K562 (cell line): ENCODE measurements around the gene PPT1. TPM values are rescaled to one million over a fixed set of nuclear protein-coding genes. Genes with fewer than 3 reads are reported as not detected.

Experiments
- ATF1 ChIP-seq, 2 experiments: fragments of 450-650 bp in 1 of 2; IDR thresholded peaks; 2 replicates each; pipeline ENCODE4 v1.6.1; 2016; ENCODE audit warnings: missing compliant biosample characterization in 1 of 2, missing genetic modification characterization in 1 of 2
- BRD9 ChIP-seq: fragments of 450-650 bp; IDR thresholded peaks from 2 replicates; pipeline ENCODE4 v1.6.1; 2018; ENCODE audit warnings: low read depth; ENCODE audit not compliant: partially characterized antibody
- CSDE1 ChIP-seq, 2 experiments: fragments of 450-650 bp; IDR thresholded peaks; 2 replicates each; pipeline ENCODE4 v1.6.1; 2016; ENCODE audit warnings: mild to moderate bottlenecking in 1 of 2
- ELF2 ChIP-seq: fragments of 250-450 bp; sonication (Bioruptor Pico); IDR thresholded peaks from 2 replicates; pipeline ENCODE4 v1.5.0; 2021; ENCODE audit warnings: mild to moderate bottlenecking
- ESRRA ChIP-seq: fragments of 450-650 bp; IDR thresholded peaks from 2 replicates; pipeline ENCODE4 v1.6.1; 2014; ENCODE audit warnings: low read depth, mild to moderate bottlenecking, moderate library complexity, borderline replicate concordance
- FOXK1 ChIP-seq: sonication (generic); formaldehyde crosslinking; IDR thresholded peaks from 2 replicates; pipeline ENCODE4 v1.8.0; 2022; ENCODE audit warnings: missing genetic modification reagents, mild to moderate bottlenecking, borderline replicate concordance
- HDGF ChIP-seq: fragments of 450-650 bp; IDR thresholded peaks from 2 replicates; pipeline ENCODE4 v1.6.1; 2016
- MAFG ChIP-seq: fragments of 450-650 bp; conservative IDR thresholded peaks from 2 replicates; pipeline ENCODE4 v1.6.1; 2016; ENCODE audit warnings: missing genetic modification characterization, missing compliant biosample characterization
- MEIS2 ChIP-seq: fragments of 450-650 bp; IDR thresholded peaks from 2 replicates; pipeline ENCODE4 v1.6.1; 2014; ENCODE audit warnings: mild to moderate bottlenecking; ENCODE audit not compliant: partially characterized antibody
- NBN ChIP-seq: fragments of 450-650 bp; IDR thresholded peaks from 2 replicates; pipeline ENCODE4 v1.6.1; 2016; ENCODE audit warnings: low read depth, mild to moderate bottlenecking
- PKNOX1 ChIP-seq: fragments of 450-650 bp; IDR thresholded peaks from 2 replicates; pipeline ENCODE4 v1.6.1; 2016
- POLR2H ChIP-seq: IDR thresholded peaks from 2 replicates; pipeline ENCODE4 v1.6.1; 2016; ENCODE audit warnings: missing genetic modification characterization, low read depth, mild to moderate bottlenecking, control low read depth, missing compliant biosample characterization, moderate library complexity
- PYGO2 ChIP-seq: fragments of 450-650 bp; IDR thresholded peaks from 2 replicates; pipeline ENCODE4 v1.6.1; 2016; ENCODE audit warnings: mild to moderate bottlenecking, missing genetic modification characterization, moderate library complexity, missing compliant biosample characterization
- RBBP5 ChIP-seq: fragments of 200-600 bp; sonication (generic); IDR thresholded peaks from 2 replicates; pipeline ENCODE4 v1.6.1; 2012; ENCODE audit warnings: borderline replicate concordance, mild to moderate bottlenecking, low read length, control low read depth, inconsistent platforms; ENCODE audit not compliant: insufficient read depth, poor library complexity, severe bottlenecking
- RHOXF2B ChIP-seq: fragments of 250-450 bp; sonication (Bioruptor Pico); conservative IDR thresholded peaks from 2 replicates; pipeline ENCODE4 v1.5.1; 2021
- RNF2 ChIP-seq: sonication (generic); IDR thresholded peaks from 2 replicates; pipeline ENCODE4 v1.6.1; 2016
- SIN3B ChIP-seq: fragments of 450-650 bp; IDR thresholded peaks from 2 replicates; pipeline ENCODE4 v1.6.1; 2017; ENCODE audit warnings: low read depth, mild to moderate bottlenecking, moderate library complexity
- TAF15 ChIP-seq: fragments of 200-400 bp; formaldehyde crosslinking; IDR thresholded peaks from 2 replicates; pipeline ENCODE4 v1.6.1; 2017; ENCODE audit warnings: mild to moderate bottlenecking, low read depth, low read length, moderate library complexity
- THRAP3 ChIP-seq: fragments of 450-650 bp; IDR thresholded peaks from 2 replicates; pipeline ENCODE4 v1.6.1; 2016; ENCODE audit warnings: mild to moderate bottlenecking, inconsistent platforms, borderline replicate concordance
- TRIM24 ChIP-seq, 2 experiments: fragments of 450-650 bp; IDR thresholded peaks; 2 replicates each; pipeline ENCODE4 v1.6.1; 2016
- ZBTB1 ChIP-seq: sonication (generic); formaldehyde crosslinking; IDR thresholded peaks from 2 replicates; pipeline ENCODE4 v1.8.1; 2023; ENCODE audit warnings: missing genetic modification reagents, low read depth, mild to moderate bottlenecking, borderline replicate concordance
- ZNF184 ChIP-seq: sonication (generic); formaldehyde crosslinking; IDR thresholded peaks from 2 replicates; pipeline ENCODE4 v1.5.0; 2020; ENCODE audit warnings: missing genetic modification reagents
- ZNF311 ChIP-seq: fragments of 250-450 bp; sonication (Bioruptor Pico); IDR thresholded peaks from 2 replicates; pipeline ENCODE4 v1.4.0; 2020; ENCODE audit warnings: mild to moderate bottlenecking, moderate library complexity
- ZNF778 ChIP-seq: fragments of 450-650 bp; formaldehyde crosslinking; IDR thresholded peaks from 2 replicates; pipeline ENCODE4 v1.4.0; 2020; ENCODE audit warnings: mild to moderate bottlenecking, moderate library complexity
- polyA plus RNA-seq, 8 experiments: library from polyadenylated mRNA; depleted of rRNA in 4 of 8; stranded (reverse) in 5 of 8; unstranded in 3 of 8; fragments of >200 nt; fragmentation: Nextera tagmentation in 2 of 8; fragmentation: Illumina TruSeq in 1 of 8; extraction: Ambion mirVana in 2 of 8; extraction: Trizol in 1 of 8; gene quantifications; 2 replicates each; pipeline versions ENCODE4 v1.2.1 to v1.2.3, GENCODE V29; 2011 to 2014; ENCODE audit warnings: inconsistent platforms in 1 of 8, missing spikeins in 1 of 8
- total RNA-seq, 7 experiments: library from RNA; depleted of rRNA in 6 of 7; stranded (reverse); fragments of >200 nt in 6 of 7; fragmentation: Illumina TruSeq in 2 of 7; extraction: Trizol in 2 of 7; gene quantifications; 2 replicates each; pipeline versions ENCODE4 v1.2.1 to v1.2.3, GENCODE V29; 2011 to 2021; ENCODE audit warnings: low replicate concordance in 1 of 7
- TF ChIP-seq, protein P1 (sequence below): fragments of 450-650 bp; conservative IDR thresholded peaks from 2 replicates; pipeline ENCODE4 v1.6.1; 2016; ENCODE audit warnings: missing genetic modification characterization, low read depth, mild to moderate bottlenecking, missing compliant biosample characterization, moderate library complexity
- TF ChIP-seq, protein P2 (sequence below): fragments of 450-650 bp; formaldehyde crosslinking; IDR thresholded peaks from 2 replicates; pipeline ENCODE4 v1.4.0; 2020; ENCODE audit warnings: mild to moderate bottlenecking, moderate library complexity

PPT1 gene
- total and polyA plus RNA-seq, 9 of the 15 experiments (the other 6 are each of a cell fraction or from before 2014, with no cell fraction given) = 72.2 to 285 (median 143) TPM

- 0 out of 2 replicates have a peak, but pooled peaks have one; percentile 42 for TF ChIP-seq NBN
- TF ChIP-seq THRAP3 = 0 out of 2 replicates have a peak, but pooled peaks have one; percentile 19
- no peak for TF ChIP-seq ZNF778 (CRISPR knock-in tag)
- TF ChIP-seq MAFG (tag) = peak; percentile 65; the same call in 1 of the 2 replicates
- TF ChIP-seq RHOXF2B (CRISPR knock-in tag) = peak; percentile 82
- TF ChIP-seq RBBP5 = peak; percentile 11
- no peak for TF ChIP-seq TAF15
- 0 out of 4 replicates have a peak, but pooled peaks of 1 of the 2 experiments have one; percentile 24 for TF ChIP-seq CSDE1 (IDR thresholded peaks at IDR 0.05)
- no peak for TF ChIP-seq PYGO2 (tag)
- TF ChIP-seq POLR2H (tag) = no peak; the same call in 1 of the 2 replicates
- no peak for TF ChIP-seq SIN3B
- no peak for TF ChIP-seq ATF1 (CRISPR knock-in tag; IDR thresholded peaks at IDR 0.05)
- no peak for TF ChIP-seq ATF1 (tag; IDR thresholded peaks at IDR 0.05)
- TF ChIP-seq, protein P1, sequence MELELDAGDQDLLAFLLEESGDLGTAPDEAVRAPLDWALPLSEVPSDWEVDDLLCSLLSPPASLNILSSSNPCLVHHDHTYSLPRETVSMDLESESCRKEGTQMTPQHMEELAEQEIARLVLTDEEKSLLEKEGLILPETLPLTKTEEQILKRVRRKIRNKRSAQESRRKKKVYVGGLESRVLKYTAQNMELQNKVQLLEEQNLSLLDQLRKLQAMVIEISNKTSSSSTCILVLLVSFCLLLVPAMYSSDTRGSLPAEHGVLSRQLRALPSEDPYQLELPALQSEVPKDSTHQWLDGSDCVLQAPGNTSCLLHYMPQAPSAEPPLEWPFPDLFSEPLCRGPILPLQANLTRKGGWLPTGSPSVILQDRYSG (tag) = no peak
- TF ChIP-seq BRD9 = no peak
- TF ChIP-seq ELF2 (CRISPR knock-in tag) = 0 out of 2 replicates have a peak, but pooled peaks have one; percentile 76
- TF ChIP-seq HDGF = peak; percentile 65
- TF ChIP-seq ZNF184 (CRISPR knock-in tag) = no peak
- TF ChIP-seq, protein P2, sequence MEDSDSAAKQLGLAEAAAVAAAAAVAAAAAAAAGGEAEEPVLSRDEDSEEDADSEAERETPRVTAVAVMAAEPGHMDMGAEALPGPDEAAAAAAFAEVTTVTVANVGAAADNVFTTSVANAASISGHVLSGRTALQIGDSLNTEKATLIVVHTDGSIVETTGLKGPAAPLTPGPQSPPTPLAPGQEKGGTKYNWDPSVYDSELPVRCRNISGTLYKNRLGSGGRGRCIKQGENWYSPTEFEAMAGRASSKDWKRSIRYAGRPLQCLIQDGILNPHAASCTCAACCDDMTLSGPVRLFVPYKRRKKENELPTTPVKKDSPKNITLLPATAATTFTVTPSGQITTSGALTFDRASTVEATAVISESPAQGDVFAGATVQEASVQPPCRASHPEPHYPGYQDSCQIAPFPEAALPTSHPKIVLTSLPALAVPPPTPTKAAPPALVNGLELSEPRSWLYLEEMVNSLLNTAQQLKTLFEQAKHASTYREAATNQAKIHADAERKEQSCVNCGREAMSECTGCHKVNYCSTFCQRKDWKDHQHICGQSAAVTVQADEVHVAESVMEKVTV (CRISPR knock-in tag) = no peak
- peak; percentile 9; the same call in 1 of the 2 replicates for TF ChIP-seq ESRRA
- peak; percentile 9; the same call in 1 of the 2 replicates for TF ChIP-seq PKNOX1
- no peak for TF ChIP-seq ZNF311 (CRISPR knock-in tag)
- TF ChIP-seq TRIM24 (IDR thresholded peaks at IDR 0.05) = 0 out of 4 replicates have a peak, but pooled peaks of 1 of the 2 experiments have one; percentile 33
- 0 out of 2 replicates have a peak, but pooled peaks have one; percentile 28 for TF ChIP-seq RNF2
- TF ChIP-seq MEIS2 = peak; percentile 86
- no peak for TF ChIP-seq ZBTB1
- TF ChIP-seq FOXK1 (CRISPR knock-in tag) = no peak
These were observed 38.4 kb downstream of the PPT1 start (continued) for GRCh38 chr1:40058453-40059337.
